Spleen (tissue), 11 donors: ENCODE data around the gene PIBF1. TPM values are rescaled to one million over a fixed set of nuclear protein-coding genes. Genes with fewer than 3 reads are reported as not detected.
"Not testable (repeated sequence)": the region's sequence is repeated elsewhere in the genome, so short reads cannot be mapped to it uniquely, and the experiment has no call there.

Experiments
- DNase-seq: peaks from one replicate; pipeline ENCODE4 v3.0.0-alpha.2; 2020
- H3K27ac ChIP-seq, 8 donors: fragments of 200-600 bp; sonication (generic) in 7 of 8; 1 replicate in 4 of 8; 2 replicates in 4 of 8; pipeline versions ENCODE4 v1.5.0 to v1.8.0; 2016 to 2021; ENCODE audit warnings: inconsistent platforms in 4 of 8, mild to moderate bottlenecking in 4 of 8, moderate library complexity in 1 of 8
- H3K27me3 ChIP-seq, 7 donors: fragments of 200-600 bp; sonication (generic) in 6 of 7; replicated peaks in 1 of 7; 1 replicate in 4 of 7; 2 replicates in 3 of 7; pipeline versions ENCODE4 v1.5.0 to v1.8.0; 2016 to 2021; ENCODE audit warnings: inconsistent platforms in 3 of 7, mild to moderate bottlenecking in 1 of 7
- H3K36me3 ChIP-seq, 6 donors: fragments of 200-600 bp; sonication (generic) in 5 of 6; 1 replicate in 4 of 6; 2 replicates in 2 of 6; pipeline versions ENCODE4 v1.5.0 to v1.8.0; 2016 to 2021; ENCODE audit warnings: inconsistent platforms in 2 of 6
- H3K4me1 ChIP-seq, 6 donors: fragments of 200-600 bp; sonication (generic) in 5 of 6; 1 replicate in 3 of 6; 2 replicates in 3 of 6; pipeline versions ENCODE4 v1.5.0 to v1.8.0; 2016 to 2021; ENCODE audit warnings: inconsistent platforms in 3 of 6
- H3K4me3 ChIP-seq, 8 donors: fragments of 200-600 bp; sonication (generic) in 7 of 8; 1 replicate in 4 of 8; 2 replicates in 4 of 8; pipeline versions ENCODE4 v1.5.0 to v1.8.0; 2016 to 2021; ENCODE audit warnings: inconsistent platforms in 4 of 8, mild to moderate bottlenecking in 4 of 8, moderate library complexity in 2 of 8
- H3K9me3 ChIP-seq, 8 donors: fragments of 200-600 bp; sonication (generic) in 7 of 8; 1 replicate in 4 of 8; 2 replicates in 4 of 8; pipeline versions ENCODE4 v1.5.0 to v1.8.0; 2016 to 2021; ENCODE audit warnings: inconsistent platforms in 4 of 8
- CTCF ChIP-seq, 11 experiments: fragments of 200-600 bp in 7 of 11; fragments of 450-650 bp in 4 of 11; sonication (generic) in 4 of 11; IDR thresholded peaks in 8 of 11; conservative IDR thresholded peaks in 3 of 11; 1 replicate in 7 of 11; 2 replicates in 4 of 11; pipeline versions ENCODE4 v1.4.0 to v1.8.0; 2016 to 2021; ENCODE audit warnings: antibody characterized with exemption in 11 of 11, inconsistent platforms in 4 of 11, mild to moderate bottlenecking in 1 of 11
- POLR2A ChIP-seq, 3 donors: fragments of 450-650 bp; IDR thresholded peaks; one replicate each; pipeline ENCODE4 v1.5.1; 2017; ENCODE audit warnings: antibody characterized with exemption in 3 of 3, mild to moderate bottlenecking in 1 of 3
- POLR2AphosphoS5 ChIP-seq, 3 donors: sonication (generic); formaldehyde crosslinking; IDR thresholded peaks; one replicate each; pipeline ENCODE4 v1.5.1; 2017; ENCODE audit warnings: antibody characterized with exemption in 3 of 3
- WGBS, 5 donors: extraction: QIAGEN DNeasy Blood & Tissue Kit in 3 of 5; methylation state at CpG; one replicate each; pipeline versions ENCODE4 v1.1.5 to v1.1.7; 2013 to 2018; 5-methylcytosine and 5-hydroxymethylcytosine counted together
- intact Hi-C: fragments of 100-400 bp; cut with DNase I; formaldehyde crosslinking; loops from one replicate; pipeline ENCODE4 v1.15.0; 2023; ENCODE audit warnings: low total_unique reads
- polyA plus RNA-seq, 3 donors: library from polyadenylated mRNA; stranded (reverse); fragments of 200-250 nt; gene quantifications; one replicate each; pipeline ENCODE4 v1.2.1, GENCODE V29; 2013
- total RNA-seq, 7 donors: library from RNA; depleted of rRNA in 3 of 7; stranded (reverse); fragments of >200 nt in 3 of 7; fragmentation: NEBNext Ultra II Directional in 4 of 7; extraction: Animal tissue kit (Norgen Biotek cat#: 25700) in 4 of 7; gene quantifications; one replicate each; pipeline versions ENCODE4 v1.1.0 to v1.2.1, GENCODE V29; 2016 to 2021
- donor health status: healthy with polysubstance abuse.
- donor health status: DM: no; HTN: no; CAD: no; lungs with moderate emphysema.
- donor health status: DM: no; HTN: no; CAD: no.
- donor health status: Bipolar disorder and iron deficiency.
- donor health status: healthy.
- donor health status: DM: no; HTN: no; CAD: no.
- donor health status: DM: yes; HTN: yes; CAD: no.

The PIBF1 gene
- total and polyA plus RNA-seq, 10 donors: 11.0 to 35.6 (median 27.9) TPM

DNA sequence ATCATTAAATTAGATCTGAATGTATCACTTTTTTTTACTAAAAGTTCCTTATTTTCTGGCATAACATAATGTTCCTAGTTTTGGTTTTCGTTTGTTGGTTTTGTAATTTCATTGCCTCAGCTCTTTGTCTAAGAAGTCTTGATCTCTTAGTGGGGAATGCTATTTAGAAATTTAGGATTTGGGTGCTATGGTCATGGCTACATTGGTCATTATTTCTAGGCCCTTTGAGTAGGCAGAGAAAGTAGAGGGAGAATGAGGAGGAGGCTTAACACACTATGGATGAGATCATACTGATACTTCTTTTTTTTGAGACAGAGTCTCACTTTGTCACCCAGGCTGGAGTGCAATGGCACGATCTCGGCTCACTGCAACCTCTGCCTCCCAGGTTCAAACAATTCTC, 41.8 kb downstream of the PIBF1 start:
- intact Hi-C loops: no loop called here
- Histone ChIP-seq H3K27me3 (no peaks in the 10 kb centered on the region), H3K4me1 (no peaks in the 10 kb centered on the region), H3K27ac (no peak overlapping the region), H3K4me3 (no peak overlapping the region), H3K9me3 (no peaks in the 10 kb centered on the region), H3K36me3 (peaks cover 3 to 91% (median 21%) of the 10 kb centered on the region in 6 donors)
- DNase-seq: no peak
- 82 to 95% (median 90%) methylated on average over 3 of the region's 3 CpGs for WGBS, 5 donors
- no peak for TF ChIP-seq POLR2AphosphoS5 (IDR thresholded peaks at IDR 0.05)
- TF ChIP-seq CTCF (IDR thresholded peaks at IDR 0.05 in 8 of 11, conservative IDR thresholded peaks at IDR 0.05 in 3 of 11): no peak
- no peak for TF ChIP-seq POLR2A (IDR thresholded peaks at IDR 0.05)

DNA sequence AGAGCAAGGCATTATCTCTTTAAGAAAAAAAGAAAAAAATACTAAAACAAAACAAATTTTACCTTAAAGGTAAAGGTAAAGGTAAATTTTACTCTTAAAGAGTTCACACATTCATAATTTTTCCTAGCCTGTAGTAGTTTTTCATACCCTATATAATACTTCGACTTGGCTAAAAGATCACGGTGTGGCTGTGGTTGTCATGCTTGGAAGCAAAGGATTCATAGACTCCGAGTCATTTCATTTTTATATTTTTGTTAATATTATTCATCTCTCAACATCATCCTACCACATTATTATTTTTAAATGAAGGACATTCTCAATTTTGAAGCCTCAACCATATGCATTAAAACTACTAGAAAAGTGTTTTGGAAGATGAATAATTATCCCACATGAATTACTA, 52.7 kb downstream of the PIBF1 start:
- Histone ChIP-seq H3K9me3 (no peaks in the 10 kb centered on the region), H3K4me1 (no peaks in the 10 kb centered on the region), H3K27me3 (no peaks in the 10 kb centered on the region), H3K4me3 (no peak overlapping the region), H3K27ac (no peak overlapping the region), H3K36me3 (peaks cover 0 to 79% (median 22%) of the 10 kb centered on the region in 6 donors)
- 95 to 100% (median 99%) methylated on average over 3 of the region's 3 CpGs for WGBS, 5 donors
- intact Hi-C loops: no loop called here
- TF ChIP-seq POLR2AphosphoS5 (IDR thresholded peaks at IDR 0.05) (no peak), CTCF (IDR thresholded peaks at IDR 0.05 in 8 of 11, conservative IDR thresholded peaks at IDR 0.05 in 3 of 11) (no peak), POLR2A (IDR thresholded peaks at IDR 0.05) (no peak)
- DNase-seq: no peak

DNA sequence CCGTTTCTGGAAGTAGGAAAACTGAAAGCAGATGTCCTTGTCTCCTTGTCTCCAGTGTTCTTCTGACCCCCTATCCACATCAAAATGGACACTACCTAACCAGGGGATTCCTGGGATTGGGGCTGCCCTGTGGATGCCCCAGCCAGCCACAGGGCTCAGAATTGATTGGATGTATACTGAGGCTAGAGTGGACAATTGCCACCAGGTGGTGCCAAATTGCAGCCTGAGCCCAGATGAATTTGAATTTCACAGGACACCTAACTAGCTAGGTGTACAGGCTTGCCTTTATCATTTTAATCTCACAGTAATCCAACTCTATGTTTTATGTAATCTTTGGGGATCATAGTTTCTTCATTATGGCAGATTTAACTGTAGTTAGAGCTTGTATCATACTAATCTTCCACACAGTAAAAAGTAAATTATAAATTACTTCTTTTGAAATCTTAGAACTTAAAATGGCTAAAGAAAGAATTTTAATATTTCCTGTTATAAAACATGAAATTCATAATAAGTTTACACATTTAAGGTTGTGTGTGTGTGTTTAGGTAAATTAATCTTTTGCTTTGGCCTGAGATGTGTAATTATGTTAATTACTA, 58.0 kb downstream of the PIBF1 start:
- intact Hi-C loops: no loop called here
- peak; percentile 44 for DNase-seq
- H3K4me3 ChIP-seq: no peak overlapping the region
- 81 to 94% (median 88%) methylated on average over 1 of the region's 1 CpG for WGBS, 5 donors
- H3K27me3 ChIP-seq: no peaks in the 10 kb centered on the region
- peaks cover 0 to 75% (median 23%) of the 10 kb centered on the region in 6 donors for H3K36me3 ChIP-seq
- H3K4me1 ChIP-seq: no peaks in the 10 kb centered on the region
- H3K27ac ChIP-seq: no peak overlapping the region
- TF ChIP-seq POLR2A (IDR thresholded peaks at IDR 0.05): no peak
- peak in 7 of 11 experiments; percentile 20 to 55 (median 40) for TF ChIP-seq CTCF (IDR thresholded peaks at IDR 0.05 in 8 of 11, conservative IDR thresholded peaks at IDR 0.05 in 3 of 11)
- H3K9me3 ChIP-seq: peaks cover 0 to 1% (median 0%) of the 10 kb centered on the region in 8 donors

- intact Hi-C loops: no loop called here
- Histone ChIP-seq H3K4me1 (no peaks in the 10 kb centered on the region), H3K36me3 (peaks cover 0 to 75% (median 25%) of the 10 kb centered on the region in 6 donors), H3K9me3 (peaks cover 0 to 3% (median 0%) of the 10 kb centered on the region in 8 donors), H3K27me3 (no peaks in the 10 kb centered on the region), H3K4me3 (no peak overlapping the region), H3K27ac (no peak overlapping the region)
- WGBS, 5 donors: 95 to 96% (median 95%) methylated on average over 6 of the region's 6 CpGs
- TF ChIP-seq POLR2A (IDR thresholded peaks at IDR 0.05): no peak
- TF ChIP-seq POLR2AphosphoS5 (IDR thresholded peaks at IDR 0.05): no peak
- no peak for TF ChIP-seq CTCF (IDR thresholded peaks at IDR 0.05 in 8 of 11, conservative IDR thresholded peaks at IDR 0.05 in 3 of 11)
- no peak for DNase-seq
These were observed 61.1 kb downstream of the PIBF1 start for GRCh38 chr13:72842991-72843390.

GRCh38 chr13:72845148-72845547, 63.2 kb downstream of the PIBF1 start:
- H3K27ac ChIP-seq, H3K27me3 ChIP-seq, H3K4me3 ChIP-seq, DNase-seq, H3K9me3 ChIP-seq, intact Hi-C loops, H3K4me1 ChIP-seq: not testable (repeated sequence)
- H3K36me3 ChIP-seq: peaks cover 0 to 89% (median 29%) of the 10 kb centered on the region in 6 donors
- WGBS, 5 donors: 97 to 100% (median 99%) methylated on average over 2 of the region's 2 CpGs
